Measurements from ENCODE around the gene FANCI. TPM values are rescaled to one million over a fixed set of nuclear protein-coding genes. Genes with fewer than 3 reads are reported as not detected.

FANCI gene
- total RNA-seq, 1 donor from 2014 or later: 28.6 TPM

GRCh38 chr15:89218531-89218930, 25.2 kb upstream of the FANCI start:
- Mint-ChIP-seq H3K4me1 (ENCODE audit: unreplicated experiment) (no peaks in the 10 kb centered on the region), H3K27ac (ENCODE audit: unreplicated experiment) (no peak overlapping the region), H3K9me3 (ENCODE audit: unreplicated experiment) (no peaks in the 10 kb centered on the region), H3K4me3 (ENCODE audit: unreplicated experiment) (no peak overlapping the region), H3K27me3 (ENCODE audit: unreplicated experiment) (peaks cover 3% of the 10 kb centered on the region), H3K36me3 (ENCODE audit: low read depth, unreplicated experiment) (no peaks in the 10 kb centered on the region)
- TF ChIP-seq, protein P1, sequence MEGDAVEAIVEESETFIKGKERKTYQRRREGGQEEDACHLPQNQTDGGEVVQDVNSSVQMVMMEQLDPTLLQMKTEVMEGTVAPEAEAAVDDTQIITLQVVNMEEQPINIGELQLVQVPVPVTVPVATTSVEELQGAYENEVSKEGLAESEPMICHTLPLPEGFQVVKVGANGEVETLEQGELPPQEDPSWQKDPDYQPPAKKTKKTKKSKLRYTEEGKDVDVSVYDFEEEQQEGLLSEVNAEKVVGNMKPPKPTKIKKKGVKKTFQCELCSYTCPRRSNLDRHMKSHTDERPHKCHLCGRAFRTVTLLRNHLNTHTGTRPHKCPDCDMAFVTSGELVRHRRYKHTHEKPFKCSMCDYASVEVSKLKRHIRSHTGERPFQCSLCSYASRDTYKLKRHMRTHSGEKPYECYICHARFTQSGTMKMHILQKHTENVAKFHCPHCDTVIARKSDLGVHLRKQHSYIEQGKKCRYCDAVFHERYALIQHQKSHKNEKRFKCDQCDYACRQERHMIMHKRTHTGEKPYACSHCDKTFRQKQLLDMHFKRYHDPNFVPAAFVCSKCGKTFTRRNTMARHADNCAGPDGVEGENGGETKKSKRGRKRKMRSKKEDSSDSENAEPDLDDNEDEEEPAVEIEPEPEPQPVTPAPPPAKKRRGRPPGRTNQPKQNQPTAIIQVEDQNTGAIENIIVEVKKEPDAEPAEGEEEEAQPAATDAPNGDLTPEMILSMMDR (IDR thresholded peaks at IDR 0.05; ENCODE audit: unreplicated experiment): no peak
- no peak for DNase-seq (ENCODE audit: low spot score)

DNA sequence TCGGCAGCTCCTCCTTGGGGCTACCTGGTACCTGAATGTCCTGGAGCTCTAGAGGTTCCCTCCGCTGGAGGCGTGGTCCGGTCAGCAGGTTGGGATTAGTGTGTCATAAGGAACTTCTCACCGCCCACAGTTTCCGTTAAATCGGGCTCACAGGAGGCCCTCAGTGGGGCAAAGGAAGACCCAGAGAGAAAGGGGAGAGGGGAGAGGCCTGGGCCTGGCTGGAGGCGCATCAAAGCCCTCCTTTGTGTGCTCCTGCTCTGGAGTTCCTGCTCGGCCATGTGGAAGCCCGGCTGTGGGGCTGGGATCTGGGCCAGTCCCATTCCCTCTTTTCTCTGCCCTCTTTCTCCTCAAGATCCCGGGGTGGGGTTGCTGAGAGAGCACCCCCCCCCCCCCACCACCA, 22.2 kb upstream of the FANCI start, which contains the start of gene RLBP1:
TSS of gene RLBP1 (minus strand) at position 37 of the 400 bp plus-strand sequence. CDS start 2,604 bp downstream, outside the sequence.
- no peak within 1 kb of the TSS for H3K4me3 Mint-ChIP-seq (ENCODE audit: unreplicated experiment)
- no peak for DNase-seq (ENCODE audit: low spot score)
- peaks cover 3% of the 10 kb centered on the region for H3K27me3 Mint-ChIP-seq (ENCODE audit: unreplicated experiment)
- TF ChIP-seq, protein P1 (IDR thresholded peaks at IDR 0.05; ENCODE audit: unreplicated experiment): no peak
- H3K4me1 Mint-ChIP-seq (ENCODE audit: unreplicated experiment): no peaks in the 10 kb centered on the region
- no peaks in the 10 kb centered on the region for H3K9me3 Mint-ChIP-seq (ENCODE audit: unreplicated experiment)
- H3K36me3 Mint-ChIP-seq (ENCODE audit: low read depth, unreplicated experiment): no peaks in the 10 kb centered on the region
- H3K27ac Mint-ChIP-seq (ENCODE audit: unreplicated experiment): no peak within 1 kb of the TSS

GRCh38 chr15:89225588-89225987, 18.2 kb upstream of the FANCI start:
- H3K36me3 Mint-ChIP-seq (ENCODE audit: low read depth, unreplicated experiment): no peaks in the 10 kb centered on the region
- no peaks in the 10 kb centered on the region for H3K4me1 Mint-ChIP-seq (ENCODE audit: unreplicated experiment)
- H3K27ac Mint-ChIP-seq (ENCODE audit: unreplicated experiment): no peak overlapping the region
- H3K4me3 Mint-ChIP-seq (ENCODE audit: unreplicated experiment): no peak overlapping the region
- H3K27me3 Mint-ChIP-seq (ENCODE audit: unreplicated experiment): no peaks in the 10 kb centered on the region
- H3K9me3 Mint-ChIP-seq (ENCODE audit: unreplicated experiment): no peaks in the 10 kb centered on the region
- TF ChIP-seq, protein P1 (IDR thresholded peaks at IDR 0.05; ENCODE audit: unreplicated experiment): no peak
- DNase-seq (ENCODE audit: low spot score): no peak

DNA sequence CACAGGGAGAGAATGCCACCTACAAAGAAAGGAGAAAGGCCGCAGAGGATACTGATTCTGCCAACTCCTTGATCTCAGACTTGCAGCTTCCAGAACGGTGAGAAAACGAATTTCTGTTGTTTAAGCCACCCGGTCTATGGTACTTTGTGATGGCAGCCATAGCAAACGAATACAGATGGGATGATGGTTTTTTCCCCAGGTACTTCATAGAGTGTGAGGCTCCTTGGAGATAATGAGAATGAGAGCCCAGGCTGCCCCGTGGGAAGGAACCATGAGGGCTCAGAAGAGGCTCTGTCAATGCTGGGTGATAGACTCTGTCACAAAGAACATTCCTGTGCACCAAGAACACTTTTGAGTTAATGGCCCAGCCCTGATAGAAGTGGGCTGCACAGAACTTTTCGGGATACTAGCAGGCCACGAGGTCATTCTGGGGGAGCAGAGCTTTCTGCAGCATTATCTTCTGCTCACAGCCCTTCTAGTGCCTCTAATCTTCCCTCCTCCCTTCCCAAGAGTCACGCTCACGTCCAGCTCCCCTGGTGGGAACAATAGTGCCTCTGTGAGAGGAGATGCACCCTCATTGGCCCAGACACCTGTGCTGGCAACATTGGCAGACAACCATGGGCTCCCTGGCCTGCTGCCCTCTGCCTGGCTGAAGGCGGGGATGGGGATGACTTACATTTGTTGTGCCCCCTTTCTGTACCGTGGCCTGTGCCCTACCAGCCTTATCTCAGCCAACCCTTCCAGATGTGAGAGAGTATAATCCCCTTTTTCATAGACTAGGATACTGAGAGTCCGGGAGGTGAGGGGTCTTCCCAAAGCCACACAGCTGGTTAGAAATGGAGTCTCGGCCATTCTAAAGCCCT, 17.2 kb upstream of the FANCI start:
- Mint-ChIP-seq H3K36me3 (ENCODE audit: low read depth, unreplicated experiment) (no peaks in the 10 kb centered on the region), H3K9me3 (ENCODE audit: unreplicated experiment) (no peaks in the 10 kb centered on the region), H3K4me3 (ENCODE audit: unreplicated experiment) (no peak overlapping the region), H3K27me3 (ENCODE audit: unreplicated experiment) (no peaks in the 10 kb centered on the region), H3K27ac (ENCODE audit: unreplicated experiment) (no peak overlapping the region), H3K4me1 (ENCODE audit: unreplicated experiment) (no peaks in the 10 kb centered on the region)
- TF ChIP-seq, protein P1 (IDR thresholded peaks at IDR 0.05; ENCODE audit: unreplicated experiment): no peak
- no peak for DNase-seq (ENCODE audit: low spot score)

GRCh38 chr15:89227425-89227824, 16.4 kb upstream of the FANCI start:
- H3K4me1 Mint-ChIP-seq (ENCODE audit: unreplicated experiment): no peaks in the 10 kb centered on the region
- no peaks in the 10 kb centered on the region for H3K36me3 Mint-ChIP-seq (ENCODE audit: low read depth, unreplicated experiment)
- TF ChIP-seq, protein P1 (IDR thresholded peaks at IDR 0.05; ENCODE audit: unreplicated experiment): no peak
- no peak overlapping the region for H3K27ac Mint-ChIP-seq (ENCODE audit: unreplicated experiment)
- H3K9me3 Mint-ChIP-seq (ENCODE audit: unreplicated experiment): no peaks in the 10 kb centered on the region
- no peaks in the 10 kb centered on the region for H3K27me3 Mint-ChIP-seq (ENCODE audit: unreplicated experiment)
- H3K4me3 Mint-ChIP-seq (ENCODE audit: unreplicated experiment): no peak overlapping the region
- no peak for DNase-seq (ENCODE audit: low spot score)
